Esophagus squamous epithelium (tissue), 4 donors: ENCODE measurements around the gene GPATCH2L.

Experiments
- CTCF ChIP-seq, 6 experiments: fragments of 450-650 bp in 4 of 6; fragments of 200-600 bp in 2 of 6; sonication (generic) in 2 of 6; IDR thresholded peaks; one replicate each; pipeline ENCODE4 v1.5.1; 2016 to 2019; ENCODE audit warnings: antibody characterized with exemption in 6 of 6, mild to moderate bottlenecking in 4 of 6, moderate library complexity in 4 of 6
- POLR2A ChIP-seq, 4 donors: fragments of 450-650 bp; IDR thresholded peaks; one replicate each; pipeline ENCODE4 v1.6.1; 2017; ENCODE audit warnings: antibody characterized with exemption in 4 of 4, mild to moderate bottlenecking in 4 of 4, moderate library complexity in 3 of 4

GRCh38 chr14:76174982-76175381 is 23.3 kb downstream of the GPATCH2L start:
- no peak for TF ChIP-seq CTCF (IDR thresholded peaks at IDR 0.05)
- TF ChIP-seq POLR2A (IDR thresholded peaks at IDR 0.05) = no peak
